Activated gamma-delta T cell treated with Interleukin-2 at 50 U/mL for 16 hours (primary cell): ENCODE results near the gene TNF.
A peak's percentile ranks its signal among the peaks of the same experiment; 100 is the strongest.
"Not testable (repeated sequence)": the region's sequence is repeated elsewhere in the genome, so short reads cannot be mapped to it uniquely, and the experiment has no call there.

ENCODE experiments used
- DNase-seq: peaks from one replicate; pipeline ENCODE4 v3.0.0-alpha.2; 2020

Gene TNF

DNA sequence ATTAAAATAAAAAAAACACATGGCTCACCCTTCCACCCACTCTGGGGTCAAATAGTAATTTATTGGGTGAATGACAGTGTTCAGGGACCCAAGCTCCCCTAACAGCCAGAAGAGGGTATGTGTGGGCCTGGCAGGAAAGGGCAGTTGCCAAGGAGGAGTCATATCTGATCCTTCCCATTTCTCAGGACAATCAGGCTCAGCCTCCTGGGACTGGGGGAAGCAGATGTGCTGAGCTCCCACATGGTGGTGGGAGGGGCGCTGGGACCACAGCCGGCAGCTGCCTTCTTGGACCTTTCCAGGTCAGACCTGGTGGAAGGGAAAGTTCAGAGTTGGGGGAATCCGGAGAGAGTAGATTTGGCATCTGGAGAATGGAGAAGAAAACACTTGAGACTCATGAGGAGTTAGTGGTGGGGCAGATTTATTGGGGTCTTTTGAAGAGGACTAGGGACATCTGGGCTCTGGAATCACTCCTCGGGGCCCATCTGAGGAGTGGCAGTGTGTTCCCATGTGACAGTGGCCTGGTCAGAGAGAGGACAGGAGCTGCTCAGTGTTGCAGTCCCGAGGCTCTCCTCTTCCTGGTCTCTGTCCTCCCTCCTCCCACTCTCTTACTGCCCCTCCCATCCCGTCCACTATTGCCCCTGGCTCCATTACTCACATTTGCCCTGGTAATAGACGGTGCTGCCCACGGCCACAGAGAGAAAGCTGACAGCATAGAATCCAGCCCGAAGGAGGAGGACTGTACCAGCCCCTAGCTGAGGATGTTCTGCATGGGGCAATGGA, 13.7 kb downstream of the TNF start:
- no peak for DNase-seq

DNA sequence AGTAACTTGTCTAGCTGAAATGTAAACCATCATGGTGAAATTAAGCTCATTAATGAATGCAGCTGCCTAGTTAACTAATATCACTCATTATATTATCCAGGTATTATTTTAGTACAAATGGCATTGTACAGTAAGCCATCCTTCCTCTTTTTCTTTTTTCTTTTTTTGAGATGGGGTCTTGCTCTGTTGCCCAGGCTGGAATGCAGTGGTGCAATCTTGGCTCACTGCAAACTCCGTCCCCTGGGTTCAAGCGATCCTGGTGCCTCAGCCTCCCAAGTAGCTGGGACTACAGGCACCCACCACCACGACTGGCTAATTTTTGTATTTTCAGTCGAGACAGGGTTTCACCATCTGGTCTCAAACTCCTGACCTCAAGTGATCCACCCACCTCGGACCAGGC, 15.3 kb downstream of the TNF start:
- DNase-seq = not testable (repeated sequence)

DNA sequence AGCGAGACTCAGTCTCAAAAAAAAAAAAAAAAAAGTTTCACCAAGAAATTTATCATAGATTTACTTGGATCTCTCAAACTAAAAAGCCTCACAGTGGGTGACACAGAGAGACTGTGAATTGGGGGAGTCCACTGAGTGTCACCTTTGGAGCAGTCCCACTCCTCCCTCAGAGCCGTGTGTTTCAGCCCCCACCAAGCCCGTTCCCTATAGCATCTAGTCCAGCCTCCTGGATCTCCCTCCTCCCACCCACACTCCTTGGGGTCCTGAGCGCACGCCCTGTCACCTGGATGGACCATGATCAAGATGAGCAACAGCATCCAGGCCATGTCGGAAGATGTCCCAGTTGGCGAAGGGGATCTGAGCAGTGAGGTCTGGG, 17.0 kb downstream of the TNF start:
- no peak for DNase-seq

DNA sequence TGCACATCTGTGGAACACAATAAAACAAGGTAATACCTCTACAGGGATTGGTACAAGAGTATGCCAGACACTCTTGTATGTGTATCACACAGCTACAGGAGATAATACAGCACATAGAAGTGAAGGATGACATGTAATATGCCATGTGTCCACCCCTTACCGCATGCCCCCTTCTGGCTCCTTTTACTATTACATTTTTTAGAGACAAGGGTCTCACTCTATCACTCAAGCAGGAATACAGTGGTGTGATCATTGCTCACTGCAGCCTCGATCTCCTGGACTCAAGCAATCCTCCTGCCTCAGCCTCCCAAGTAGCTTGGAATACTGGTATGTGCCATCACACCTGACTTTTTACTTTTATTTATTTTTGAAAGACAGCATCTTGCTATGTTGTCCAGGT, 21.6 kb downstream of the TNF start:
- DNase-seq = no peak

DNA sequence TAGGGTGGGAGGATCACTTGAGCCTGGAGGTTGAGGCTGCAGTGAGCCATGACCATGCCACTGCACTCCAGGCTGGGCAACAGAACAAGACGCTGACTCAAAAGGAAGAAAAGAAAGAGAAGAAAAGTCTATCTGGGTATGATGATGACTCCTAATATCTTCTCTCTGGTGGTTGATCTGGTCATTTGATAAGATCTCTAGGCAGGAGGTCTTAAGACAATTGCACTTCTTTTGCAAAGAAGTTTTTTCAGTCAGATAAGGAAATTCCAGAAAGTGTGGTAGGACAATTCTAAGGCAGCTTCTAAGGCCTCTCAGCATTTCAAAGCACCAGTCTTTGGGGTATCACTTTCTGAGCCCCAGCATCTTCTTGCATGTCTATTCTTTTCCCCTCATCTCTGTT, 32.0 kb downstream of the TNF start:
- no peak for DNase-seq

DNA sequence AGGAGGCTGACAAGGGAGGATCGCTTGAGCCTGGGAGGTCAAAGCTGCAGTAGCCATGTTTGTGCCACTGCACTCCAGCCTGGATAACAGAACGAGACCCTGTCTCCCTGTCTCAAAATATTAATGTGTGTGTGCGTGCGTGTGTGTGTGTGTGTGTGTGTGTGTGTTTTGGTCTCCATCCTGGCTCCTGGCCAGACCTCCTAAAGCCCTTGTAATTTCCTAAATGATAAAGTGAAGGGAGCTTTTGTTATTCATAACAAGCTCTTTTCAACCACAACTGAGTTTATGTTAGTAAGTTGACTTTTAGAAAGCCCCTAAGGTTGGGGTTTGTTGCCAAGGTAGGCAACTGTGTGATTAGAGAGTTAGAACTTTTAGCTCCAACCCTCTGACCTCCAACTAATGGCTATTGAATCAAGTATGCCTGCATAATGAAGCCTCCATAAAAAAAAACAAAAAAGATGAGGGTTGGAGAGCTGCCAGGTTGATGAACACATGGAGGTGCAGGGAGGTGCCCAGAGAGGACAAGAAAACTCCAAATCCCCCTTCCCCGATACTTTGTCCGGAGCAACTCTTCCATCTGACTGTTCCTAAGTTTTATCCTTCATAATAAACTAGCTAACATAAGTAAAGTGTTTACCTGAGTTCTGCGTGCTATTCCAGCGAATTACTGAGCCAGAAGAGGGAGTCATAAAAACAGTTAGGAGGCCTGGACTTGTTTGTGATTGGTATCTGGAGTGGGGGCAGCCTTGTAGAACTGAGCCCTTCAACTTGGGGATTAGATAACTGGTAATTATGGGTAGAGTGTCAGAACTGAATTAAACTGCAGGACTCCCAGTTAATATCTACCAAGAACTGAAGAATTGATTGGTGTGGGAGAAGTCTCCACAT, 34.4 kb downstream of the TNF start:
- no peak for DNase-seq

DNA sequence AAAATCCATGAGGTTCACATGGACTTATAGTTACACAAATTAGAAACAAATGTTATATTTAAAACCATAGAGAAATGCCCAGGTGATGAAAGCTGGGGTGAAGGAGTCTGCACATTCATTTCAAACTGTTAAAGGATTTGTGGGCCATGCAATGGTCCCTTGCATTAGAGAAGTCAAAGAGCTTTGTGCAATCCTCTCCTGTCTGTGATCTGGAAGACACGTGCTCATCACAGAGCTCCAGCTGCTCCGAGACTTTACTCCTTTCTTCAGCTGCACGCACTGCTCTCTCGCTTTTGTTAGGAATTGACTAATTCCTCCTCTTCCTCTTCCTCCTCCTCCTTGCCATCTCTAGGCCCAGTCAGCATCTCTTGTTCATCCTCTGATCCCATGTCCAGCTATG, 35.6 kb downstream of the TNF start:
- DNase-seq = no peak

DNA sequence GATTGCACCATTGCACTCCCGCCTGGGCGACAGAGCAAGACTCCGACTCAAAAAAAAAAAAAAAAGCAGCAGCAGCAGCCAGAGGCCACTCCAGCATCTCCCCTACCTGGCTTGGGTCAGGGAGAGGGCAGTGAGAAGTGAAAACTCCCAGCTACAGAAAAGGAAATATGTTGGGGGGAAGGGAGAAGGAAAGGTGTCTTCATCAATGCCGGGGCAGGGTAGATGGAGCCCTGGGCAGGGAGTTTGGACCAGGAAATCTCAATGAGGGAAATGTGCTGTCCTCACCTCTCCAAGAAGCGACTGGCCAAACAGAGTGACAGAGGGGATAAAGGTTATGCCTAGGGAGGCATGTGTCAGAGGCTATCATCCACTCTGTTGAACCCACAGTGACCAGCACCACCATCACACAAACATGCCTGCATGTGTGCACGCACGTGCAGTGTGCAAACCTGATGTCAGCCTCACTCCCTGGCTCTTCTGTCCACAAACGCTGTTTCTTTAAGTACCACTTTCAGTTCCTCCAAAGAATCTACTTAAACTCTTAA, 38.8 kb downstream of the TNF start:
- no peak for DNase-seq

DNA sequence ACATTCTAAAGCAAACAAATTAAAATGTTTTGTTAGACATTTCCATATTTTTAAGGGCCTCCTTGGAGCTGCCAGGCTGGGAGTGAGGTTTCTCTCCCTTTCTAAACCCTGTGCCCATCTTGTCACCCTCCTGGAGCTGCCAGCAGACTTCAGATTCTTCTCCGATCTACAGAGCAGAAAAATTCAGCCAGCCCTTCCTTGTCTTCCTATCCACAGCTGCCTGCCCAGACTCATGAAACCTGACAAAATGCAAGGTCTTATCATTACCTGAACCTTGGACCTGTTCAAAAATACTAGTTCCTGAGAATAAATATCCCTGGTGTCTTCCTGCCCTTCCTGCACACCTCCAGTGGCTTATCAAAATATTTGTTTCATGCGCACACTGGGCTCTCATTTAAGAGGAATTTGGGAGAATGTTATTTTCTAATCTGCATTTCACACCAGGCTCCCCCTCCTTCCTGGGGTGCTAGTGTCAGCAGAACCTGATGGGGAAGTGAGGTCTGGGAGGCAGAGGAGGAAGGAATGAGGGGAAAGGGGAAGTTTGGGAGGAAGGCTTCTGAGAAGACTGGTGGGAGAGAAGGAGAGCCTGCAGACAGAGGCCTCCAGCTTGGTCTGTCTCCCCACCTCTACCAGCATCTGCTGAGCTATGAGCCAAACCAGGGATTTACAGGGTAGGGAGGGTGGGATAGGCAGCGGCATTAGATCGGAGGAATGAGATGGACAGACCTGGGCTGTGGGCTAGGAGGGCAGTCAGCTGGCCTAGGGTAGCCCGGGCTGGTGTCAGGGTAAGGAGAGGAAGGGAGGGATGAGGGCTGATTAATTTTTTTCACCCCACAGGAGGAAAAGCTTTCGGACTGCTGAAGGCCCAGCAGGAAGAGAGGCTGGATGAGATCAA, 39.6 kb downstream of the TNF start, which contains the start of gene AIF1:
Gene AIF1, plus strand, starts transcription at position 551 of the 895 bp plus-strand sequence. Its CDS starts 96 bp downstream, at position 647.
- no peak for DNase-seq

DNA sequence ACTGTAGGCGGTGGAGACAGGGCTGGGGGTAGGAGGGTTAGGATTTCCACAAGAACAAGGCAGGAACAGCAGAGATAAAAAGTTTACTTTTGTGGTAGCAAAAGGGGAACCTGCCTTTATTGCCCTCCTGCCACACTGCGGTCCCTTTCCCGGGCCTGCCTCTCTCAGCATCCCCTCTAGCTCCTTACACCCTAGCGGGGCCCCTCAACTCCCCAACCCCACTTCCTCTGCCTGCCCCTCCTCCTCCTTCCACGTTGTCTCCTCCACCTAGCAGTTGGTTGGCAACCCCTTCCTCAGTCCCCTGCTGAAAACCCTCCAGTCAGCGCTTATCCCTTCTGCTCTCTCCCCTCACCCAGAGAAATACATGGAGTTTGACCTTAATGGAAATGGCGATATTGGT, 40.4 kb downstream of the TNF start:
- DNase-seq = no peak

DNA sequence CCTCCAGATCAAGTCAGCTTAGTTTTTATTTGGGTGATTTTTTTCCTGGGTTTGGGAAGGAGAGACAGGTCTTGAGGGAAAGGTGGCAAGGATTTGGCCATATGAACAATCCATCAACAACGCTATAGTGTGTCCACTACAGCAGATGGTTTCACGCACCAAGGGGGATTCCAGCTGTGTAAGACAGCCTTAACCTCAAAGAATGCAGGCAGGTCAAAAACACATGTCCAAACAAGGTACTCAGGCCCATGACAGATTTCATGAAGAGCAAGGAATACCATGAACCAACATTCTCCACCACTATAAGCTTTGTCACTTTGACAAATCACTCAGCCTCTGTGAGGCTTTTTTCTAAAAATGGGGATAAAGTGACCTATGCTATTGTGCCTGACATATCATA, 41.6 kb downstream of the TNF start:
- DNase-seq = no peak

DNA sequence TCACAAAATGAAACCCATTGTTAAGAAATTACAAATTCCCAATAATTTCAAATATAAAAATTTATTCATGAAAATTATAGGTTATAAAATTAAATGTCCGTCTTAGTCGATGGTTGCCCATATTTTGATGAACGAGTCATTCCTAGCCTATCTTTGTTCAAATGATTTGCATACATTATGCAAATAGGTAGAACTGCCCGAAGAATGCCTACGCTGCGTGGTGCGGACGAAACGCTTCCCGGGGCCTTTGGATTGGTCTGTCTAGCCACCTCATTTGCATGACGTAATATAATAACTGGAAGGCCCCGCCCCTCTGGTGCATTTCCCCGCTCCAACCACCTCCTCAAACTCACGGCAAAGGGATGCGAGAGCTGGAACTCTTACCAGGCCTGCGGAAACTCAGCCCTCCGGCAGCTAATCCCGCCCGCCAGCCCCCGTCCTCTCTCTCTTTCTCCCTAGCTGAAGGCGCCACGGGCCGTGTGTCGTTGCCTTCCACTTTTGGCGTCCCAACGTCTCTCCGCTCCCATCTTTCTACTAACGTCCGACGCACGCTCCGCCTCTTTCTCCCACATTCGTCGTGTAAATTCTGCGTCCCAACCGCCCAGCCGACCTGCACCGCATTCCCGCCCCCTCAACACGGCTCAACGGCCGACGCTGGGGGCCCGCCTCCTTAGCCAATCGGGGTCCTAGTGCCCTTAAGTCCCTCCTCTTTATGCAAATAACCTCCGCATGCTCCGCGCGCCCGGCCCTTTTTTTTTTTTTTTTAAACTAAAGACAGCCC, 44.6 kb downstream of the TNF start:
- peak; percentile 96 for DNase-seq

DNA sequence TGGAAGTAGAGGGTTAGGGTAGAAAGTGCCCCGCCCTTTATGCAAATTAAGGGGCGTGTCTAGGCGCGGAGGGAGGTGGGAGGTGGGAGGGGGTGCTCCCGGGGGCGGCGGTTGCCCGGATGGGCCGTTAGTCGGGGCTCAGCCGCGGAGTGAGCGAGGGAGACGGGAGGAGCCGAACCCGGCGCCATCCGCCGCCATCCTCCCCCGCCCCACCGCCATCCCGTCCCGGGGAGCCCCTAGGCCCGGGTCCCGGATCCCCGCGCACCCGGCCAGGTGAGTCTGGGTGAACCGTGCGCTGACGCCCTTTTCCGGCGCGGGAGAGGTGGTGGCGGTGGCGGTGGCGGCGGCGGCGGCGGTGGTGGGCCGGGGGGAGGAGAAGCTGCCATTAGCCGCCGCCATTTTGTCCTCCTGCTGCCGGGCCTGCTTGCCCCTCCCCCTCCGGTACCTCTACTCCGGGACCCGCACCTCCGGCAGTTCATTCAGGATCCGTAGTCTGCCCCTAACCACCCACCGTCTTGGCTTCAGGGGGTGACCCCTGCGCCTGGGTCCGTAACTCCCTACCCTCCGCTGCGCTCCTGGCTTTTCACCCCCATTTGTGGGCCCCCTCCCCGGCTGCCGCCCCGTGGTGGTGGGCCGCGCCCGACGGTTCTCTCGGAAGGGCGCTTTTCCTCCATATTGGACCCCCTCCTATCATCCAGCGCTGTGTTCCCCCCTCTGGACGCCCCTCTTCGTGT, 45.4 kb downstream of the TNF start, which contains the start of gene PRRC2A:
Gene PRRC2A, plus strand, starts transcription at position 130 of the 734 bp plus-strand sequence. CDS start 2,075 bp downstream, outside the sequence.
- DNase-seq = peak; percentile 95

DNA sequence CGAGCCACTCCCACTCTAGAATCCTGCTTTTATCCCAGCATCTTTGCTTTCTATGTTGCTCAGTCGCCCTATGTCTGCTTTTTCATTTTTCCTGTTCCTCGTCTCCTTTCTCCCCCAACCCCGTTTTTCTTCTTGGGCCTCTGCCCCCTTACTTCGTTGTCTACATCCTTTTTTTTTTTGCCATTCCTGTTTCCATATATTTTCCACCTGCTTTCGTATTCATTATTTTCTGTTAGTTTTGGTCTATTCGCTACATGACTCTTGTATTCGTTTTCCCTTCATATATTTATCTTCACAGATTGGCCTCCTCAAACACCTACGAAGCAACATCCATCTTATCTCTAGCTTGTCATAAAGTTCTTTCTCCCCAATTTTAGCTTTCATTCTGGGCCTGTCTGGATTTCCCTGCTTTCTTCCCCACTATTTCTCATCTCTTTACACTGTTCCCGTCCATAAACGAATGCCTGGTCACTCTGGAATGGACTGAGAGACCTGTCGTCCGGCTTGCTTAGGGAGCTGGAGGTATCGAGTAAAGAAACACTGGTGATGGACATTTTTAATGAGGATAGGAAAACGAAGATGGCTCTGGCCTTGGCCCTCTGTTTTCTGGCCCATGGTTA, 46.1 kb downstream of the TNF start:
- no peak for DNase-seq

DNA sequence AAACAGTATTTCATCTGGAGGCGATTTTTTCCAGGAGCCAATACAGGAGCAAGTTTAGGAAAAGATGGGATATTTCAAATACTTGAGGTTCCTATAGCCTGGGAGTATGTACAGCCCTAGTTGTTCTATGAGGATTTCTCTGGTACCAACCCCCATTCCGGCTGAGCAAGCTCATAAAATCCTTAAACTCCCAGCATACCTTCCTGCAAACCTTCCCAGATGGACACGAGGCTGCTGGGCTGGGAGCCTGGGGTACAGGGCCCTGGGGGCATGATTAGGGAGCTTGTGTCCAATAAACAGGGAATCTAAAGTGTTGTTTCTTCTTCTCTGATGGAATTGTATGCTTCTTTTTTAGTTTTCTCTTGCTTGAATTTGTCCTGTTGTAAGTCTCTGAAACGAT, 46.6 kb downstream of the TNF start:
- DNase-seq = no peak

DNA sequence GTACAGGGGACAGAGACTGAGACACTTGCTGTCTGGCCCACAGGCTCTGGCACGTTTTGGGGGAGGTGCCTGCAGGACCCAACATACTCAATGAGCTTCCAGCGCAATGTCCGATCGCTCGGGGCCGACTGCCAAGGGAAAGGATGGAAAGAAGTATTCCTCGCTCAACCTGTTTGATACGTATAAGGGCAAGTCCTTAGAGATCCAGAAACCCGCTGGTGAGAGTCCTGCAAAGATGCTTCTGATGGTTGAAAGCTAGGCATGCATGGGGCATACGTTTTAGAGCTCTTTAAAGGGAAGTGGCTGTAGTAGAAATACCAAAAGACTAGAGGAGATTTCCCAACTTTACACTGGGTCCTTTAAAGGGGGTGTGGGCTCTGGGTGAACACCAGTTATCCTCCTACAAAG, 47.3 kb downstream of the TNF start:
- DNase-seq = no peak

DNA sequence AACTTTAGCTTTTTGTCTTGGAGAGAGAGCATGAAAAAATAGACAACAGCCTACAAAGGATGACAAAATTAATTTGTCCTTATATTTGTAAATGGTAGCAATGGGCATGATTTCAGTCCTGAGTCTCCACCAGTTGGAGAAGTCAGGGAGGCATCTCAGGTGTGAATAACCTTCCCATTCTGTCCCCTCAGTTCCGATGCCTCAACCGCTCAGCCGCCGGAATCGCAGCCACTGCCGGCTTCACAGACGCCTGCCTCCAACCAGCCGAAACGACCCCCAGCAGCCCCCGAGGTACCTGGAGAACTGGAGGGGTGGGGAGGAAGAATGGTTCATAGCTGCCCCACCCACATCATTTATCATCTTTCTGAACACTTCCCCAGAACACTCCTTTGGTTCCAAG, 48.7 kb downstream of the TNF start:
- no peak for DNase-seq

DNA sequence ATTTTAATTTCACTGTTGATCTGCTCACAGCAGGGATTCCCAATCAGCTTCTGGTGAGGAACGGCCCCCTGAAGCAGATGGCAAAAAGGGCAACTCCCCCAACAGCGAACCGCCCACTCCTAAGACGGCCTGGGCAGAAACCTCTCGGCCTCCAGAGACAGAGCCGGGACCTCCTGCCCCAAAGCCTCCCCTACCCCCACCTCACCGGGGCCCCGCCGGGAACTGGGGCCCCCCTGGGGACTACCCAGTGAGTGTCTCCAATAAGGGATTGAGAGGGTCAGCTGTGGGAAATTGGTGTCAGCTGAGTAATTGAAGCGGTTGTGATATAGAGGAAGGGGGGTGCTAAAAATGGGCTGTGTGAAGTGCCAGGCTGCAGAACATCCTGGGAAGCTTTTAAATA, 51.6 kb downstream of the TNF start:
- DNase-seq = no peak

DNA sequence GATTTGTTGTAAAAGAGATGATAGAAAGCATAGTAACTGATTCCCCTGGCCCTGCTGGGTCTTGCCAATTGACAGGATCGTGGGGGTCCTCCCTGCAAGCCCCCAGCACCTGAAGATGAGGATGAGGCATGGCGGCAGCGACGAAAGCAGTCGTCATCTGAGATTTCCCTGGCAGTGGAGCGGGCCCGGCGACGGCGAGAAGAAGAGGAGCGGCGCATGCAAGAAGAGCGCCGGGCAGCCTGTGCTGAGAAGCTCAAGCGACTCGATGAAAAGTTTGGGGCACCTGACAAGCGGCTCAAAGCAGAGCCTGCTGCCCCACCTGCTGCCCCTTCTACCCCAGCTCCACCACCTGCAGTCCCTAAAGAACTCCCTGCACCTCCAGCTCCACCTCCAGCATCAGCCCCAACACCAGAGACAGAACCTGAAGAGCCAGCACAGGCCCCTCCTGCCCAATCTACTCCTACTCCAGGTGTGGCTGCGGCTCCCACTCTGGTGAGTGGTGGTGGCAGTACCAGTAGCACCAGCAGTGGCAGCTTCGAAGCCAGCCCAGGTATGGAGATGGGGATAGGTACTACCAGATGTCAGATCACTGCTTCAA, 52.4 kb downstream of the TNF start:
- no peak for DNase-seq
